Type B pancreatic cell (in vitro differentiated cells): Measurements from ENCODE around the gene PLP2. TPM values are rescaled to one million over a fixed set of nuclear protein-coding genes. Genes with fewer than 3 reads are reported as not detected.

Experiments
- DNase-seq: peaks from one replicate; pipeline ENCODE4 v3.0.0; 2021; ENCODE audit warnings: mixed read lengths; ENCODE audit not compliant: unreplicated experiment; ENCODE audit errors: extremely low spot score
- H3K27ac Mint-ChIP-seq: 2 replicates; pipeline ENCODE4 v1.8.0; 2021; ENCODE audit warnings: mild to moderate bottlenecking, mixed read lengths
- H3K27me3 Mint-ChIP-seq: 2 replicates; pipeline ENCODE4 v1.8.0; 2021; ENCODE audit warnings: mixed read lengths
- H3K36me3 Mint-ChIP-seq: 2 replicates; pipeline ENCODE4 v1.8.0; 2021; ENCODE audit warnings: mixed read lengths
- H3K4me1 Mint-ChIP-seq: one replicate; pipeline ENCODE4 v1.8.0; 2021; ENCODE audit warnings: mixed read lengths; ENCODE audit not compliant: unreplicated experiment
- H3K4me3 Mint-ChIP-seq: 2 replicates; pipeline ENCODE4 v1.8.0; 2021; ENCODE audit warnings: mild to moderate bottlenecking, mixed read lengths
- H3K9me3 Mint-ChIP-seq: 2 replicates; pipeline ENCODE4 v1.8.0; 2021; ENCODE audit warnings: mixed read lengths
- total RNA-seq: library from RNA; stranded (reverse); gene quantifications from 2 replicates; pipeline ENCODE4 v1.2.1, GENCODE V29; 2021; ENCODE audit warnings: low replicate concordance
- TF ChIP-seq, protein P1 (sequence below): fragments of 200-600 bp; sonication (generic); conservative IDR thresholded peaks from 2 replicates; pipeline ENCODE4 v1.5.0; 2021; ENCODE audit warnings: antibody characterized with exemption, mild to moderate bottlenecking

Gene PLP2
- total RNA-seq, 1 donor from 2014 or later, result 28.2 TPM

- Mint-ChIP-seq H3K9me3 (no peaks in the 10 kb centered on the region), H3K36me3 (no peaks in the 10 kb centered on the region), H3K4me3 (no peak overlapping the region), H3K4me1 (no peaks in the 10 kb centered on the region), H3K27me3 (peaks cover 17% of the 10 kb centered on the region), H3K27ac (no peak overlapping the region)
- DNase-seq, result no peak
- TF ChIP-seq, protein P1, sequence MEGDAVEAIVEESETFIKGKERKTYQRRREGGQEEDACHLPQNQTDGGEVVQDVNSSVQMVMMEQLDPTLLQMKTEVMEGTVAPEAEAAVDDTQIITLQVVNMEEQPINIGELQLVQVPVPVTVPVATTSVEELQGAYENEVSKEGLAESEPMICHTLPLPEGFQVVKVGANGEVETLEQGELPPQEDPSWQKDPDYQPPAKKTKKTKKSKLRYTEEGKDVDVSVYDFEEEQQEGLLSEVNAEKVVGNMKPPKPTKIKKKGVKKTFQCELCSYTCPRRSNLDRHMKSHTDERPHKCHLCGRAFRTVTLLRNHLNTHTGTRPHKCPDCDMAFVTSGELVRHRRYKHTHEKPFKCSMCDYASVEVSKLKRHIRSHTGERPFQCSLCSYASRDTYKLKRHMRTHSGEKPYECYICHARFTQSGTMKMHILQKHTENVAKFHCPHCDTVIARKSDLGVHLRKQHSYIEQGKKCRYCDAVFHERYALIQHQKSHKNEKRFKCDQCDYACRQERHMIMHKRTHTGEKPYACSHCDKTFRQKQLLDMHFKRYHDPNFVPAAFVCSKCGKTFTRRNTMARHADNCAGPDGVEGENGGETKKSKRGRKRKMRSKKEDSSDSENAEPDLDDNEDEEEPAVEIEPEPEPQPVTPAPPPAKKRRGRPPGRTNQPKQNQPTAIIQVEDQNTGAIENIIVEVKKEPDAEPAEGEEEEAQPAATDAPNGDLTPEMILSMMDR, result no peak
These were observed 4.0 kb downstream of the PLP2 start for GRCh38 chrX:49175435-49176274.

GRCh38 chrX:49176421-49177326, 5.0 kb downstream of the PLP2 start:
- no peaks in the 10 kb centered on the region for H3K4me1 Mint-ChIP-seq
- H3K36me3 Mint-ChIP-seq, result no peaks in the 10 kb centered on the region
- peaks cover 14% of the 10 kb centered on the region for H3K27me3 Mint-ChIP-seq
- H3K27ac Mint-ChIP-seq, result no peak overlapping the region
- H3K9me3 Mint-ChIP-seq, result no peaks in the 10 kb centered on the region
- no peak overlapping the region for H3K4me3 Mint-ChIP-seq
- DNase-seq, result no peak
- TF ChIP-seq, protein P1, result no peak

DNA sequence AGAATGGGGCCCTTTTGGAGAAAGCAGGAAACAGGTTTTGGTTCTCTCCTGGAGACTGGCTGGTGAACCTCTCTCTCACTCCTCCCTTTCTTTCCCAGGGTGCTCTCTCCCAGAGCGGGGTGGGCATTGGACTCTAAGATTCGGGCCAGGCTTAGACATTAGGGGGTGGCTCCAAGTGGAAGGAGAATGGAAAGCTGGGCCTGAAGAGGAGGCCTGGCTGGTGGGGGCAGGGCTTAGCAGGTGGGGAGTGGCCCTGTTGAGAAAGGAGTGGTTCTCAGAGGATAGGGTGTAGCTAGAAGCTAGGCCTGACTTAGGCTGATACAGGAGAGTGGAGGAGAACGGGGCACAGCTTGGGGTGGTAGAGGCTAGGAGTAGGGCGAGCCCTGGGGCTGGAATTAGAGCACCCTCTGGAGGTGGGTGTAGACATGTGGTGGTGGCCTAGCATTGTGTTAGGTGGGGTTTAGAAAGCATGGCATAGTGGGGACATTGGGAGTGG, 5.7 kb downstream of the PLP2 start:
- Mint-ChIP-seq H3K9me3 (no peaks in the 10 kb centered on the region), H3K27ac (no peak overlapping the region), H3K4me3 (no peak overlapping the region), H3K36me3 (no peaks in the 10 kb centered on the region), H3K27me3 (peaks cover 9% of the 10 kb centered on the region), H3K4me1 (no peaks in the 10 kb centered on the region)
- DNase-seq, result no peak
- TF ChIP-seq, protein P1, result no peak

GRCh38 chrX:49177873-49178480, 6.3 kb downstream of the PLP2 start:
- no peaks in the 10 kb centered on the region for H3K36me3 Mint-ChIP-seq
- TF ChIP-seq, protein P1, result no peak
- H3K27me3 Mint-ChIP-seq, result peaks cover 5% of the 10 kb centered on the region
- H3K4me3 Mint-ChIP-seq, result no peak overlapping the region
- H3K4me1 Mint-ChIP-seq, result no peaks in the 10 kb centered on the region
- no peak for DNase-seq
- no peaks in the 10 kb centered on the region for H3K9me3 Mint-ChIP-seq
- no peak overlapping the region for H3K27ac Mint-ChIP-seq

DNA sequence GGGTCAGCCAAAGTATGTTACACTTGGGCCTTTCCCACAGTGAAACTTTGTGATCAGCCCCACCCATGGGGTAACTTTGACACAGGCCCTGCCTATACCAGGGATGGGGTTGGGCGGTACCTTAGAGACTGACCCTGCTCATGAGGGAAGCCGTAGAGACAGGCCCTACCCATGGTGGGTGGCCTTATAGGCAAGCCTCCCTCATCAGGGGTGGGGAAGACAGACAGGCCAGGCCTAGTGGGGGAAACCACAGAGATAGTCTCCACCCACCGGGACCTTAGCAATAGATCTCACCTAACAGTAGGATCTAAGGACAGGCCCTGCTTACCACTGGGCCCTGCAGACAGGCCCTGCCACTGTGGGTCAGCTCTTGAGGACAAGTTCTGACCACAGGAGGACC, 6.8 kb downstream of the PLP2 start:
- TF ChIP-seq, protein P1, result no peak
- DNase-seq, result no peak
- H3K9me3 Mint-ChIP-seq, result no peaks in the 10 kb centered on the region

More for the DNA sequence above, 6.8 kb downstream of the PLP2 start:
- Mint-ChIP-seq H3K4me3 (no peak overlapping the region), H3K36me3 (no peaks in the 10 kb centered on the region), H3K4me1 (no peaks in the 10 kb centered on the region), H3K27me3 (no peaks in the 10 kb centered on the region), H3K27ac (no peak overlapping the region)
